ENCODE results near the gene TSTD1. TPM values are rescaled to one million over a fixed set of nuclear protein-coding genes. Genes with fewer than 3 reads are reported as not detected.
A peak's percentile ranks its signal among the peaks of the same experiment; 100 is the strongest.
"Not testable (repeated sequence)": the region's sequence is repeated elsewhere in the genome, so short reads cannot be mapped to it uniquely, and the experiment has no call there.

Gene TSTD1
- total and polyA plus RNA-seq, 4 donors: 10.5 to 33.5 (median 18.8) TPM

DNA sequence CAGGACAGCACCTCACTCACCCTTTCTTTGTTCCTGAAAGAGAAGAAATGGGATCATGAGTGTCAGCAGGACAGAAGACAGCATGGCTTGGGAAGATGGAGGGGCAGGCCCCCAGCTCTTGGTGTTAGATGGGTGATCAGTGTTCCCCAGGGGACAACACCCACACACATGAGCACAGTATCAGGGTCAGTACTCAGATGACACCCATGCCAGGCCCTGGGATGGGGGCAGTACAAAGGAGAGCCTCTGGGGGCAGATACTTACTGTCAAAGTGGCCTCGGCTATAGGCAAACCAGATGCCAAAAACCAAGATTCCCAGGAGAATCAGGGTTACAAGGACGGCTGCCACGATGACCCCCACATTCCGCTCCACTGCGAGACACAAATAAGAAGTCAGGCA, 39.4 kb downstream of the TSTD1 start:
- peaks cover 6% of the 10 kb centered on the region for H3K4me1 ChIP-seq (ENCODE audit: control insufficient read depth, insufficient read depth, low read length)
- no peaks in the 10 kb centered on the region for H3K27me3 ChIP-seq (ENCODE audit: control insufficient read depth, insufficient read depth, low read length)
- no peak overlapping the region for H3K27ac ChIP-seq (ENCODE audit: low read depth, low read length)
- H3K9me3 ChIP-seq (ENCODE audit: control insufficient read depth, insufficient read depth, low read length): no peaks in the 10 kb centered on the region
- peaks cover 11% of the 10 kb centered on the region for H3K36me3 ChIP-seq (ENCODE audit: control insufficient read depth, insufficient read depth, low read length)
- 95% methylated on average over 5 of the region's 5 CpGs for WGBS (ENCODE audit: insufficient coverage)
- no peak overlapping the region for H3K4me3 ChIP-seq (ENCODE audit: low read depth, low read length)
- DNase-seq (ENCODE audit: low read depth in 4 of 6, low spot score in 6 of 6): no peak

DNA sequence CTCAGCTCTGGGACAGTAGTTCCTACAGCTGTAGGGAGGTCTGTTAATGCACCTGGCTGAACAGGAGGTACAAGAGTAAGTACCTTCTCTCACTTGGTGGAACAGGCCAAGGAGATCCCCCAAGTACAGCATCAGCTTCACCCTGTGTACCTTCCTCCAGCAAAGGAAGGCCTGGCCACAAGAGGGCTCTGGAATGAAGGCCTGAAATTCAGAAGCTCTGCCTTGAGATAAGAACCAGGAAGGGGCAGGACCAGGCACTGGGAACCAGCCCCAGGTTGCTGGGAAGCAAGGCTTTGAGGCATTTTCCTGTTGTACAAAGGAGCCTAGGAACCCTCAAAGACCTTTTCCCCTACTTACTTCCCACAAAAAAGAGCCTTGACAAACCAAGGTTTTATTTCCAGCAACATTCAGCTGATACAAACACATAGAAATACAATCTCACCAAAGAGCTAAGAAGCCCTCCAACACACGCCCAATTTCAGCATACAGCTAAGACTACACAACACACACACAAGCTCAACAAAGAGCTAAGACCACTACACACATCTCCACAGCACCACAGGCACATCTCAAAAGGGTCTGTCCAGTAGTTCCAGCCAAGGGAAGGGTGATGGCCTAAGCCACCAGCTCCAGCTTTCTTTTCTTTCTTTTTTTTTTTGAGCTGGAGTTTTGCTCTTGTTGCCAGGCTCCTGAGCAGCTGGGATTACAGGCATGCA, 41.3 kb downstream of the TSTD1 start:
- Histone ChIP-seq H3K4me3 (ENCODE audit: low read depth, low read length) (no peak overlapping the region), H3K36me3 (ENCODE audit: control insufficient read depth, insufficient read depth, low read length) (peaks cover 11% of the 10 kb centered on the region), H3K27me3 (ENCODE audit: control insufficient read depth, insufficient read depth, low read length) (no peaks in the 10 kb centered on the region), H3K4me1 (ENCODE audit: control insufficient read depth, insufficient read depth, low read length) (peaks cover 6% of the 10 kb centered on the region), H3K9me3 (ENCODE audit: control insufficient read depth, insufficient read depth, low read length) (no peaks in the 10 kb centered on the region), H3K27ac (ENCODE audit: low read depth, low read length) (no peak overlapping the region)
- WGBS (ENCODE audit: insufficient coverage): 89% methylated on average over 1 of the region's 1 CpG
- DNase-seq (ENCODE audit: low read depth in 4 of 6, low spot score in 6 of 6): peak in 2 of 6 donors; percentile 34 to 65

DNA sequence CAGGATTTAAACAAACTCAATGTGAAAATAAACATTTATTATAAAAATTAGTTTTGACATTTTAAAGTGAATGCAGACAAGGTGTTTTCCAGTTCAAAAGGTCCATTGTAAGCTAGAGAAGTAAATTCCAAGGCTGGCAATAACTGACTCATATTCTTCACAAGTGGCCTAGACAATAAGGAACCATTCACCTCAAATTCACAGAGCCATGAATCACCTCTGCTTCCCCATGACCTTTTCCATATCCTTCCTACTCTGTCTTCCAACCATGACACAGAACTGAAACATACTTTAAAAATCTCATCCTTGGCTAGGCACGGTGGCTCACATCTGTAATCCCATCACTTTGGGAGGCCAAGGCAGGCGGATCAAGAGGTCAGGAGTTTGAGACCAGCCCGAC, 42.6 kb downstream of the TSTD1 start:
- WGBS (ENCODE audit: insufficient coverage): 92% methylated on average over 3 of the region's 3 CpGs
- DNase-seq (ENCODE audit: low read depth in 4 of 6, low spot score in 6 of 6): no peak
- no peak overlapping the region for H3K4me3 ChIP-seq (ENCODE audit: low read depth, low read length)
- peaks cover 6% of the 10 kb centered on the region for H3K4me1 ChIP-seq (ENCODE audit: control insufficient read depth, insufficient read depth, low read length)
- no peak overlapping the region for H3K27ac ChIP-seq (ENCODE audit: low read depth, low read length)
- H3K27me3 ChIP-seq (ENCODE audit: control insufficient read depth, insufficient read depth, low read length): no peaks in the 10 kb centered on the region
- no peaks in the 10 kb centered on the region for H3K9me3 ChIP-seq (ENCODE audit: control insufficient read depth, insufficient read depth, low read length)
- H3K36me3 ChIP-seq (ENCODE audit: control insufficient read depth, insufficient read depth, low read length): peaks cover 11% of the 10 kb centered on the region

DNA sequence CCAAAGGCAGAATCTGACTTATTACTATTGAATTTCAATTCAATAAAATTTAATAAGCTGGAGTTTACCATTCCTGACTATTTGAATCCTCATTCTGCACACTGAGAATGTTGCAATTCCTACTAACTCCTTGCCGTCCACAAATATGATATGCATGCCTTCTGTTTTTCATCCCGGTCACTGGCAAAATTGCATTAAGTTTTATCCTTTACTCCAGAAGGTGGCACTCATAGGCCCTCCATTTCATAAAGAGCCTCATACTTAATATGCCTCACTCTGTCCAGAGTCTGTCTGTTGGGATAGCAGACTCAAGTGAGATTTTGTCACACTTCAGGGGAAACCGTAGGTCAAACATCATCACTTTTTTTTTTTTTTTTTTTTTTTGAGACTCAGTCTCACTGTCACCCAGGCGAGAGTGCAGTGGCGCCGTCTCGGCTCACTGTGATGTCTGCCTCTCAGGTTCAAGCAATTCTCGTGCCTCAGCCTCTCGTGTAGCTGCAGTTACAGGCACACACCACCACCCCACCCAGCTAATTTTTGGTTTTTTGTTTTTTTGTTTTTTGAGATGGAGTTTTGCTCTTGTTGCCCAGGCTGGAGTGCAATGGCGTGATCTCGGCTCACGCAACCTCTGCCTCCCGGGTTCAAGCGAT, 45.1 kb downstream of the TSTD1 start:
- no peak overlapping the region for H3K27ac ChIP-seq (ENCODE audit: low read depth, low read length)
- H3K4me1 ChIP-seq (ENCODE audit: control insufficient read depth, insufficient read depth, low read length): peaks cover 9% of the 10 kb centered on the region
- DNase-seq (ENCODE audit: low read depth in 4 of 6, low spot score in 6 of 6): peak in 2 of 6 donors; percentile 47 to 70
- WGBS (ENCODE audit: insufficient coverage): 50% methylated on average over 3 of the region's 14 CpGs
- no peaks in the 10 kb centered on the region for H3K27me3 ChIP-seq (ENCODE audit: control insufficient read depth, insufficient read depth, low read length)
- peaks cover 4% of the 10 kb centered on the region for H3K36me3 ChIP-seq (ENCODE audit: control insufficient read depth, insufficient read depth, low read length)
- H3K4me3 ChIP-seq (ENCODE audit: low read depth, low read length): no peak overlapping the region
- H3K9me3 ChIP-seq (ENCODE audit: control insufficient read depth, insufficient read depth, low read length): no peaks in the 10 kb centered on the region

- not testable (repeated sequence) for H3K27me3 ChIP-seq (ENCODE audit: control insufficient read depth, insufficient read depth, low read length); DNase-seq (ENCODE audit: low read depth in 4 of 6, low spot score in 6 of 6); H3K9me3 ChIP-seq (ENCODE audit: control insufficient read depth, insufficient read depth, low read length); H3K27ac ChIP-seq (ENCODE audit: low read depth, low read length); H3K36me3 ChIP-seq (ENCODE audit: control insufficient read depth, insufficient read depth, low read length); H3K4me1 ChIP-seq (ENCODE audit: control insufficient read depth, insufficient read depth, low read length); H3K4me3 ChIP-seq (ENCODE audit: low read depth, low read length)
- 83% methylated on average over 1 of the region's 4 CpGs for WGBS (ENCODE audit: insufficient coverage)
Observed at GRCh38 chr1:160992036-160992435, 46.7 kb downstream of the TSTD1 start.

Small RNA genes lying within 50 kb of the gene (small RNA-seq; reads per million reads assigned to genes)
- gene AL591806.2 (ENCODE audit: low replicate concordance): not detected

Other genes with a start within 250 kb of the TSTD1 start
- under 1 TPM in 1 of 2 donors, not detected in 1; 0.10 TPM for gene LY9, start 242.8 kb downstream of the TSTD1 start, total RNA-seq
- under 1 TPM; 0.15 to 0.35 TPM for gene LY9, start 242.8 kb downstream of the TSTD1 start, polyA plus RNA-seq (ENCODE audit: insufficient read length in 2 of 2)
- under 1 TPM in 1 of 2 donors, not detected in 1; 0.69 TPM for gene CD244, start 176.1 kb downstream of the TSTD1 start, total RNA-seq
- gene CD244, start 176.1 kb downstream of the TSTD1 start, polyA plus RNA-seq (ENCODE audit: insufficient read length in 2 of 2): under 1 TPM in 1 of 2 donors, not detected in 1; 0.11 TPM
- gene ITLN1, start 153.8 kb downstream of the TSTD1 start, total RNA-seq: 1 to 10 TPM in 1 of 2 donors, under 1 TPM in 1; 0.22 to 1.1 TPM
- not detected for gene ITLN1, start 153.8 kb downstream of the TSTD1 start, polyA plus RNA-seq (ENCODE audit: insufficient read length in 2 of 2)
- gene ITLN2, start 84.2 kb downstream of the TSTD1 start, total RNA-seq: under 1 TPM; 0.17 to 0.20 TPM
- under 1 TPM in 1 of 2 donors, not detected in 1; 0.21 TPM for gene ITLN2, start 84.2 kb downstream of the TSTD1 start, polyA plus RNA-seq (ENCODE audit: insufficient read length in 2 of 2)
- 10 to 100 TPM in 1 of 2 donors, 1 to 10 TPM in 1; 9.5 to 23.7 TPM for gene F11R, start 17.8 kb downstream of the TSTD1 start, total RNA-seq
- gene F11R, start 17.8 kb downstream of the TSTD1 start, polyA plus RNA-seq (ENCODE audit: insufficient read length in 2 of 2): 10 to 100 TPM in 1 of 2 donors, 1 to 10 TPM in 1; 7.0 to 13.0 TPM
- 10 to 100 TPM; 67.1 to 81.6 TPM for gene USF1, start 7.0 kb upstream of the TSTD1 start, total RNA-seq
- 10 to 100 TPM; 84.8 to 93.7 TPM for gene USF1, start 7.0 kb upstream of the TSTD1 start, polyA plus RNA-seq (ENCODE audit: insufficient read length in 2 of 2)
- gene ARHGAP30, start 30.9 kb upstream of the TSTD1 start, total RNA-seq: 1 to 10 TPM; 2.1 to 4.2 TPM
- 1 to 10 TPM; 2.6 to 3.1 TPM for gene ARHGAP30, start 30.9 kb upstream of the TSTD1 start, polyA plus RNA-seq (ENCODE audit: insufficient read length in 2 of 2)
- under 1 TPM in 1 of 2 donors, not detected in 1; 0.06 TPM for gene NECTIN4, start 50.6 kb upstream of the TSTD1 start, total RNA-seq
- gene NECTIN4, start 50.6 kb upstream of the TSTD1 start, polyA plus RNA-seq (ENCODE audit: insufficient read length in 2 of 2): under 1 TPM in 1 of 2 donors, not detected in 1; 0.15 TPM
- gene KLHDC9, start 59.4 kb upstream of the TSTD1 start, total RNA-seq: 10 to 100 TPM; 10.0 to 21.8 TPM
- gene KLHDC9, start 59.4 kb upstream of the TSTD1 start, polyA plus RNA-seq (ENCODE audit: insufficient read length in 2 of 2): 10 to 100 TPM; 26.6 to 27.7 TPM
- gene PFDN2, start 79.1 kb upstream of the TSTD1 start, total RNA-seq: 10 to 100 TPM; 30.3 to 42.8 TPM
- gene PFDN2, start 79.1 kb upstream of the TSTD1 start, polyA plus RNA-seq (ENCODE audit: insufficient read length in 2 of 2): 100 to 1,000 TPM; 147 to 152 TPM
- gene NIT1, start 79.1 kb upstream of the TSTD1 start, total RNA-seq: 10 to 100 TPM; 22.4 to 48.4 TPM
- 10 to 100 TPM; 48.6 to 53.7 TPM for gene NIT1, start 79.1 kb upstream of the TSTD1 start, polyA plus RNA-seq (ENCODE audit: insufficient read length in 2 of 2)
- gene DEDD, start 93.7 kb upstream of the TSTD1 start, total RNA-seq: 10 to 100 TPM; 16.3 to 20.2 TPM
- gene DEDD, start 93.7 kb upstream of the TSTD1 start, polyA plus RNA-seq (ENCODE audit: insufficient read length in 2 of 2): 10 to 100 TPM; 55.1 to 61.5 TPM
- gene UFC1, start 115.0 kb upstream of the TSTD1 start, total RNA-seq: 100 to 1,000 TPM in 1 of 2 donors, 10 to 100 TPM in 1; 86.9 to 117 TPM
- 100 to 1,000 TPM; 165 TPM for gene UFC1, start 115.0 kb upstream of the TSTD1 start, polyA plus RNA-seq (ENCODE audit: insufficient read length in 2 of 2)
- gene USP21, start 120.5 kb upstream of the TSTD1 start, total RNA-seq: 10 to 100 TPM; 11.0 to 17.2 TPM
- 10 to 100 TPM; 51.4 to 52.1 TPM for gene USP21, start 120.5 kb upstream of the TSTD1 start, polyA plus RNA-seq (ENCODE audit: insufficient read length in 2 of 2)
- 10 to 100 TPM; 21.7 to 47.9 TPM for gene PPOX, start 127.5 kb upstream of the TSTD1 start, total RNA-seq
- 10 to 100 TPM; 53.0 to 69.6 TPM for gene PPOX, start 127.5 kb upstream of the TSTD1 start, polyA plus RNA-seq (ENCODE audit: insufficient read length in 2 of 2)
- gene B4GALT3, start 138.5 kb upstream of the TSTD1 start, total RNA-seq: 10 to 100 TPM; 18.8 to 28.5 TPM
- 10 to 100 TPM; 48.4 to 52.5 TPM for gene B4GALT3, start 138.5 kb upstream of the TSTD1 start, polyA plus RNA-seq (ENCODE audit: insufficient read length in 2 of 2)
- 10 to 100 TPM; 17.5 to 30.4 TPM for gene ADAMTS4, start 160.1 kb upstream of the TSTD1 start, total RNA-seq
- 10 to 100 TPM; 46.3 to 65.6 TPM for gene ADAMTS4, start 160.1 kb upstream of the TSTD1 start, polyA plus RNA-seq (ENCODE audit: insufficient read length in 2 of 2)
- gene NDUFS2, start 163.4 kb upstream of the TSTD1 start, total RNA-seq: 100 to 1,000 TPM; 110 to 155 TPM
- gene NDUFS2, start 163.4 kb upstream of the TSTD1 start, polyA plus RNA-seq (ENCODE audit: insufficient read length in 2 of 2): 100 to 1,000 TPM; 181 to 196 TPM
- gene FCER1G, start 176.3 kb upstream of the TSTD1 start, total RNA-seq: 10 to 100 TPM; 14.9 to 18.5 TPM
- 10 to 100 TPM; 14.5 to 18.7 TPM for gene FCER1G, start 176.3 kb upstream of the TSTD1 start, polyA plus RNA-seq (ENCODE audit: insufficient read length in 2 of 2)
- gene APOA2, start 184.7 kb upstream of the TSTD1 start, total RNA-seq: 1 to 10 TPM in 1 of 2 donors, not detected in 1; 5.4 TPM
- not detected for gene APOA2, start 184.7 kb upstream of the TSTD1 start, polyA plus RNA-seq (ENCODE audit: insufficient read length in 2 of 2)
- gene TOMM40L, start 187.1 kb upstream of the TSTD1 start, total RNA-seq: 10 to 100 TPM; 14.4 to 15.5 TPM
- 10 to 100 TPM; 23.8 to 24.2 TPM for gene TOMM40L, start 187.1 kb upstream of the TSTD1 start, polyA plus RNA-seq (ENCODE audit: insufficient read length in 2 of 2)
- gene NR1I3, start 199.2 kb upstream of the TSTD1 start, total RNA-seq: not detected
- gene NR1I3, start 199.2 kb upstream of the TSTD1 start, polyA plus RNA-seq (ENCODE audit: insufficient read length in 2 of 2): 1 to 10 TPM; 4.2 to 5.9 TPM
- 10 to 100 TPM; 18.6 to 81.2 TPM for gene PCP4L1, start 219.8 kb upstream of the TSTD1 start, total RNA-seq
- 100 to 1,000 TPM; 104 to 113 TPM for gene PCP4L1, start 219.8 kb upstream of the TSTD1 start, polyA plus RNA-seq (ENCODE audit: insufficient read length in 2 of 2)

Measured in spinal cord (tissue), 10 donors.